ENCODE data around the gene ECI2.

Gene ECI2

GRCh38 chr6:4125933-4126864 lies 9.2 kb downstream of the ECI2 start:
- POLR2A ChIA-PET: interaction anchor here (0.7 to 1.8 kb wide), 2 partner anchors 10 to 105 kb away, joined by 3 to 6 read pairs; partner anchors contain the start of gene ECI2
- no peak overlapping the region for H3K4me3 ChIP-seq (ENCODE audit: low read depth, low read length)
- no peak overlapping the region for H3K27ac ChIP-seq (ENCODE audit: extremely low read depth, low read depth, low read length)
- H3K9me3 ChIP-seq (ENCODE audit: control insufficient read depth, insufficient read depth, low read depth, low read length): no peaks in the 10 kb centered on the region
- TF ChIP-seq ZBTB21 (tag by site-specific recombination; IDR thresholded peaks at IDR 0.05): no peak
- no peak for TF ChIP-seq ZNF184 (tag by site-specific recombination; IDR thresholded peaks at IDR 0.05)
- no peak for TF ChIP-seq ZNF549 (tag by site-specific recombination; IDR thresholded peaks at IDR 0.05)
- peaks cover 40 to 83% of the 10 kb centered on the region in 2 experiments for H3K36me3 ChIP-seq (ENCODE audit: control insufficient read depth in 2 of 2, insufficient read depth in 1 of 2, low read length in 2 of 2)
- CTCF ChIA-PET: interaction anchor here (0.6 to 3.3 kb wide), 9 partner anchors 11 to 864 kb away, joined by 4 to 24 read pairs (median 5); no protein-coding TSS in a partner anchor
- no peaks in the 10 kb centered on the region for H3K4me1 ChIP-seq (ENCODE audit: control insufficient read depth, insufficient read depth, low read length)

- no peaks in the 10 kb centered on the region for H3K4me1 ChIP-seq (ENCODE audit: control insufficient read depth, insufficient read depth, low read length)
- ChIA-PET POLR2A (interaction anchor here (1.8 kb wide), 1 partner anchor 11 kb away, joined by 6 read pairs; the partner anchor contains the start of gene ECI2), CTCF (interaction anchor here (1.0 to 3.3 kb wide), 7 partner anchors 12 to 85 kb away, joined by 4 to 24 read pairs (median 5); no protein-coding TSS in a partner anchor)
- peaks cover 47 to 84% of the 10 kb centered on the region in 2 experiments for H3K36me3 ChIP-seq (ENCODE audit: control insufficient read depth in 2 of 2, insufficient read depth in 1 of 2, low read length in 2 of 2)
- TF ChIP-seq ZBTB21 (tag by site-specific recombination; IDR thresholded peaks at IDR 0.05) (no peak), ZNF747 (tag by site-specific recombination; IDR thresholded peaks at IDR 0.05) (no peak), ZNF792 (tag by site-specific recombination; IDR thresholded peaks at IDR 0.05) (no peak), ZNF112 (tag by site-specific recombination; IDR thresholded peaks at IDR 0.05) (no peak), ZNF26 (tag by site-specific recombination; IDR thresholded peaks at IDR 0.05) (no peak), GLI2 (tag by site-specific recombination; IDR thresholded peaks at IDR 0.05; ENCODE audit: borderline replicate concordance, low read depth) (no peak), ZNF529 (tag by site-specific recombination; IDR thresholded peaks at IDR 0.05; ENCODE audit: insufficient replicate concordance) (no peak), ZNF585B (tag by site-specific recombination; IDR thresholded peaks at IDR 0.05) (no peak), ELK4 (IDR thresholded peaks at IDR 0.05; ENCODE audit: borderline replicate concordance, low read depth, low read length) (no peak), ZNF513 (tag by site-specific recombination; IDR thresholded peaks at IDR 0.05) (no peak), ZFP3 (tag by site-specific recombination; IDR thresholded peaks at IDR 0.05; ENCODE audit: low read depth) (no peak), MZF1 (tag by site-specific recombination; IDR thresholded peaks at IDR 0.05; ENCODE audit: borderline replicate concordance) (no peak), ZNF202 (tag by site-specific recombination; IDR thresholded peaks at IDR 0.05; ENCODE audit: borderline replicate concordance) (no peak), ZNF433 (tag by site-specific recombination; IDR thresholded peaks at IDR 0.05; ENCODE audit: low read depth) (no peak), ZNF416 (tag by site-specific recombination; IDR thresholded peaks at IDR 0.05) (no peak), ZBTB49 (tag by site-specific recombination; IDR thresholded peaks at IDR 0.05; ENCODE audit: low read depth) (no peak), ZNF214 (tag by site-specific recombination; IDR thresholded peaks at IDR 0.05; ENCODE audit: borderline replicate concordance) (no peak)
- H3K4me3 ChIP-seq (ENCODE audit: low read depth, low read length): no peak overlapping the region
- no peak overlapping the region for H3K27ac ChIP-seq (ENCODE audit: extremely low read depth, low read depth, low read length)
- H3K9me3 ChIP-seq (ENCODE audit: control insufficient read depth, insufficient read depth, low read depth, low read length): no peaks in the 10 kb centered on the region
These were observed 9.9 kb downstream of the ECI2 start for GRCh38 chr6:4125500-4125899.
